SK-N-SH (cell line): ENCODE measurements around the gene DOCK8. TPM values are rescaled to one million over a fixed set of nuclear protein-coding genes. Genes with fewer than 3 reads are reported as not detected.
A peak's percentile ranks its signal among the peaks of the same experiment; 100 is the strongest.
"Not testable (repeated sequence)": the region's sequence is repeated elsewhere in the genome, so short reads cannot be mapped to it uniquely, and the experiment has no call there.

ENCODE experiments used
- CTCF ChIA-PET: fragments of 300-600, 350-600 bp; formaldehyde crosslinking; extraction: SDS; loops from one replicate; lab custom pipeline; 2021; lab: Yijun Ruan, JAX
- POLR2A ChIA-PET: fragments of 350-600 bp; sonication (Branson Sonifier 250); formaldehyde crosslinking; extraction: SDS; loops from one replicate; lab custom pipeline; 2020; ENCODE audit warnings: antibody characterized with exemption, inconsistent platforms; lab: Yijun Ruan, JAX
- DNase-seq: peaks from one replicate; pipeline ENCODE4 v3.0.0; 2012
- H2AFZ ChIP-seq: fragments of 200-600 bp; sonication (generic); 2 replicates; pipeline ENCODE4 v1.8.1; 2016; ENCODE audit warnings: antibody characterized with exemption, mild to moderate bottlenecking, low read depth
- H3F3A ChIP-seq: fragments of 200-600 bp; sonication (generic); replicated peaks from 2 replicates; pipeline ENCODE3; 2016; ENCODE audit warnings: antibody characterized with exemption, mild to moderate bottlenecking; ENCODE audit not compliant: insufficient read depth
- H3K27ac ChIP-seq, 2 experiments: fragments of 200-500 bp in 1 of 2; fragments of 200-600 bp in 1 of 2; sonication (Bioruptor generic) in 1 of 2; sonication (generic), shearing (Covaris generic) in 1 of 2; 2 replicates each; pipeline versions ENCODE4 v1.5.1 to v1.6.1; 2014 to 2016; ENCODE audit warnings: low read depth in 2 of 2, inconsistent platforms in 1 of 2, low read length in 1 of 2, mild to moderate bottlenecking in 1 of 2, mixed read lengths in 1 of 2
- H3K27me3 ChIP-seq: fragments of 200-600 bp; sonication (generic), shearing (Covaris generic); 2 replicates; pipeline ENCODE4 v1.6.1; 2016; ENCODE audit warnings: mixed run types; ENCODE audit not compliant: insufficient read depth
- H3K36me3 ChIP-seq, 2 experiments: fragments of 200-500 bp in 1 of 2; fragments of 200-600 bp in 1 of 2; sonication (Bioruptor generic) in 1 of 2; sonication (generic) in 1 of 2; replicated peaks in 1 of 2; 2 replicates each; pipeline versions ENCODE3 to v1.5.1; 2014 to 2016; ENCODE audit warnings: low read length in 1 of 2, mild to moderate bottlenecking in 1 of 2; ENCODE audit not compliant: insufficient read depth in 2 of 2, control insufficient read depth in 1 of 2
- H3K4me1 ChIP-seq, 2 experiments: fragments of 200-500 bp in 1 of 2; fragments of 200-600 bp in 1 of 2; sonication (Bioruptor generic) in 1 of 2; sonication (generic), shearing (Covaris generic) in 1 of 2; 2 replicates each; pipeline versions ENCODE4 v1.5.1 to v1.6.1; 2014 to 2016; ENCODE audit warnings: low read depth in 1 of 2, low read length in 1 of 2, mixed run types in 1 of 2; ENCODE audit not compliant: insufficient read depth in 2 of 2, control insufficient read depth in 1 of 2
- H3K4me2 ChIP-seq: fragments of 200-600 bp; sonication (generic), shearing (Covaris generic); 2 replicates; pipeline ENCODE4 v1.6.1; 2017; ENCODE audit warnings: mixed run types
- H3K4me3 ChIP-seq, 2 experiments: fragments of 200-500 bp in 1 of 2; fragments of 200-600 bp in 1 of 2; sonication (Bioruptor generic) in 1 of 2; sonication (generic), shearing (Covaris generic) in 1 of 2; 2 replicates each; pipeline versions ENCODE4 v1.5.1 to v1.8.1; 2014 to 2016; ENCODE audit warnings: low read depth in 2 of 2, inconsistent platforms in 1 of 2, low read length in 1 of 2, mild to moderate bottlenecking in 1 of 2, mixed read lengths in 1 of 2, moderate library complexity in 1 of 2
- H3K79me2 ChIP-seq: fragments of 200-600 bp; sonication (generic); 2 replicates; pipeline ENCODE4 v1.8.1; 2017; ENCODE audit warnings: mild to moderate bottlenecking; ENCODE audit not compliant: insufficient read depth
- H3K9ac ChIP-seq: fragments of 200-600 bp; sonication (generic); 2 replicates; pipeline ENCODE4 v1.6.1; 2017; ENCODE audit warnings: mixed run types
- H3K9me2 ChIP-seq: fragments of 200-600 bp; sonication (generic); 2 replicates; pipeline ENCODE4 v1.6.1; 2017; ENCODE audit warnings: mixed run types
- H3K9me3 ChIP-seq: fragments of 200-600 bp; sonication (generic); 2 replicates; pipeline ENCODE4 v1.6.1; 2017; ENCODE audit warnings: mixed run types, mild to moderate bottlenecking, moderate library complexity
- H4K20me1 ChIP-seq: fragments of 200-600 bp; sonication (generic); 2 replicates; pipeline ENCODE4 v1.6.1; 2017; ENCODE audit warnings: mild to moderate bottlenecking, mixed run types; ENCODE audit not compliant: insufficient read depth
- CTCF ChIP-seq: fragments of 200-600 bp; sonication (generic); IDR thresholded peaks from 2 replicates; pipeline ENCODE4 v1.6.1; 2017; ENCODE audit warnings: antibody characterized with exemption, mild to moderate bottlenecking, moderate library complexity
- RFX5 ChIP-seq: IDR thresholded peaks from 2 replicates; pipeline ENCODE4 v1.6.1; 2012; ENCODE audit warnings: mild to moderate bottlenecking, improper control_type of control experiment, low read length
- WGBS: methylation state at CpG from one replicate; pipeline ENCODE4 v1.1.6; 2017; ENCODE audit warnings: low lambda C conversion rate; 5-methylcytosine and 5-hydroxymethylcytosine counted together
- polyA plus RNA-seq, 3 experiments: library from polyadenylated mRNA; depleted of rRNA; stranded (reverse); fragments of >200 nt; gene quantifications; 2 replicates each; pipeline ENCODE4 v1.2.3, GENCODE V29; 2012

Gene DOCK8
- polyA plus RNA-seq (2012; rRNA removed), result not detected in 2 replicates
- 0.01 TPM in 1 of 2 replicates, not detected in the other for polyA plus RNA-seq (2012; cell fraction: cytosol; rRNA removed)
- not detected in 2 replicates for polyA plus RNA-seq (2012; cell fraction: nucleus; rRNA removed)

- Histone ChIP-seq H2AFZ (no peak within 1 kb of the TSS), H3K9me3 (no peaks in the 10 kb centered on the region), H3K9me2 (no peaks in the 10 kb centered on the region), H3K36me3 (no peaks in the 10 kb centered on the region), H3K9ac (no peak within 1 kb of the TSS), H3F3A (no peaks in the 10 kb centered on the region), H4K20me1 (no peaks in the 10 kb centered on the region), H3K4me3 (peak within 1 kb of the TSS in 1 of 2 experiments; percentile 12; a peak in 2 of 4 replicates), H3K4me2 (peak within 1 kb of the TSS; percentile 52; the same call in 1 of the 2 replicates), H3K4me1 (no peaks in the 10 kb centered on the region), H3K79me2 (no peaks in the 10 kb centered on the region), H3K27me3 (peaks cover 33% of the 10 kb centered on the region), H3K27ac (no peak within 1 kb of the TSS)
- ChIA-PET POLR2A (no interaction called here), CTCF (no interaction called here)
- 2% methylated on average over 11 of the region's 103 CpGs for WGBS
- TF ChIP-seq RFX5, result no peak
- no peak for TF ChIP-seq CTCF
- DNase-seq, result peak; percentile 32
Observed at GRCh38 chr9:214648-215493, at the start of gene DOCK8. Gene DOCK8, plus strand, starts transcription at chr9:214865. Its CDS starts 112 bp downstream, at chr9:214977.

DNA sequence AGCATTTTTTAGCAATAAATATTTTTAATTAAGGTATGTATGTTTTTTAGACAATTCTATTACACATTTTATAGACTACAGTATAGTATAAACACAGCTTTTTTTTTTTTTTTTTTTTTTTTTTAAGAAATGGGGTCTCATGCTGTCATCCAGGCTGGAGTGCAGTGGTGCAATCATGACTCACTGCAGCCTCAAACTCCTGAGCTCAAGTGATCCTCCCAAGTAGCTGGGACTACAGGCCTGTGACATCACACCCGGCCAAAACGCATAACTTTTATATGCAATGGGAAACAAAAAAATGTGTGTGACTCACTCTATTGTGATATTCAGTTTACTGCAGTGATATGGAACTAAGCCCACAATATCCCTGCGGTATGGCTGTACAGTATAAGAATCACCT is 44.9 kb upstream of the DOCK8 start:
- H3K27ac ChIP-seq, H3K4me1 ChIP-seq, H3K4me2 ChIP-seq, H3K9ac ChIP-seq, H2AFZ ChIP-seq, H3K9me3 ChIP-seq, POLR2A ChIA-PET, H3K79me2 ChIP-seq, DNase-seq, H3K36me3 ChIP-seq, CTCF ChIA-PET, H3F3A ChIP-seq, H4K20me1 ChIP-seq, H3K4me3 ChIP-seq, H3K9me2 ChIP-seq, H3K27me3 ChIP-seq: not testable (repeated sequence)
- no CpG with 5 or more reads among the region's 3 CpGs for WGBS

- H2AFZ ChIP-seq, H3K79me2 ChIP-seq, H3K9ac ChIP-seq, DNase-seq, H3K27me3 ChIP-seq, H3K9me3 ChIP-seq, POLR2A ChIA-PET, H3K4me1 ChIP-seq, H3F3A ChIP-seq, H3K27ac ChIP-seq, H3K36me3 ChIP-seq, H3K9me2 ChIP-seq, H4K20me1 ChIP-seq, CTCF ChIA-PET: not testable (repeated sequence)
- WGBS, result 29% methylated on average over 9 of the region's 23 CpGs
- peak overlapping the region; percentile 44; the same call in 1 of the 2 replicates for H3K4me2 ChIP-seq
- peak overlapping the region in 1 of 2 experiments; percentile 40; a peak in 2 of 4 replicates for H3K4me3 ChIP-seq
Observed at GRCh38 chr9:178140-178825, 36.4 kb upstream of the DOCK8 start.

DNA sequence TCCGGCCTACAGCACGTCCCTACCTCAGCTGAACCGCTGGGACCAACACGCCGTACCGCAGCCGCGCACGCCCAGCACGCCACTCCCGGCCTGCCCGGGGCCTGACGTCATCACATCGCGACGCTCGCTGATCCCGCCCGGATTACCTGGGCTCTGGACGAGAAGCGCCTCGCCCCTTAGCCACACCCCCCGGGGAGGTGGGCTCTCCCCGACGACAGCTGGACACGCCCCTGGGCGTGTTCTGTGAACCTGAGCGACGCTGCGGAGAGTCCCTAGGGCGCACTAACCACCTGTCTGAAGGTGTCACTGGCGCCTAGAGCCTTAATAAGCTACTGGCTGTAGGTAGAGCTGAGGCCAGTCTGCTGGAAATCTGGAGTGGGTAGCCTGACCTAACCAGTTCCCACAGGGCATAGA is 35.7 kb upstream of the DOCK8 start, which contains the start of gene ZNG1A:
ZNG1A (minus strand) TSS at position 87 of the 414 bp plus-strand sequence. CDS start 87 bp downstream, outside the sequence.
- DNase-seq, H2AFZ ChIP-seq, H3F3A ChIP-seq, H3K36me3 ChIP-seq, CTCF ChIA-PET, H3K27ac ChIP-seq, H3K9ac ChIP-seq, H3K9me2 ChIP-seq, H3K4me1 ChIP-seq, POLR2A ChIA-PET, H3K79me2 ChIP-seq, H3K9me3 ChIP-seq, H3K27me3 ChIP-seq, H4K20me1 ChIP-seq: not testable (repeated sequence)
- H3K4me2 ChIP-seq, result peak within 1 kb of the TSS; percentile 70; the same call in 1 of the 2 replicates
- peak within 1 kb of the TSS in 1 of 2 experiments; percentile 48; a peak in 2 of 4 replicates for H3K4me3 ChIP-seq
- WGBS, result no CpG with 5 or more reads among the region's 32 CpGs

DNA sequence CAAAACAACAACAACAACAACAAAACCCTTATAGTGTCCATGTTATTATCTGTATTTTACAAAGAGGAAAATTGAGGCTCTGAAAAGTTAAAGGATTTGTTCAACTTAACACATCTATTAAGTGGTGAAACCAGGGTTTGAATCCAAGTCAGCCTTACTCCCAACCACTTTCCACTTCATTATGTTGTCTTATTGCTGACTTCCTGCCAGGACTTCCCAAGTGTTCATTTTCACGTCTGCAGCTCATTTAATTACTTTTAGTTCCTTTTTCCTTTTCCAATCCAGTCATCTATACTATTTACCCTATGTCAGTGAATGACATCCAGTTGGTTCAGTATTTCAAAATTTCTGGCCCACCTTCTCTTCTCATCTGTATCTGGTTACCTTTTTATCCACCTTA is 15.1 kb upstream of the DOCK8 start:
- H3K9ac ChIP-seq, DNase-seq, H3K9me3 ChIP-seq, H3K79me2 ChIP-seq, H3K4me2 ChIP-seq, H3K4me1 ChIP-seq, CTCF ChIA-PET, H2AFZ ChIP-seq, H3K9me2 ChIP-seq, H4K20me1 ChIP-seq, H3K36me3 ChIP-seq, H3K27ac ChIP-seq, H3K27me3 ChIP-seq, H3K4me3 ChIP-seq, POLR2A ChIA-PET, H3F3A ChIP-seq: not testable (repeated sequence)
- WGBS, result 54% methylated on average over 1 of the region's 1 CpG
